ENCODE data around the gene PIGU.
A peak's percentile ranks its signal among the peaks of the same experiment; 100 is the strongest.

Gene PIGU

DNA sequence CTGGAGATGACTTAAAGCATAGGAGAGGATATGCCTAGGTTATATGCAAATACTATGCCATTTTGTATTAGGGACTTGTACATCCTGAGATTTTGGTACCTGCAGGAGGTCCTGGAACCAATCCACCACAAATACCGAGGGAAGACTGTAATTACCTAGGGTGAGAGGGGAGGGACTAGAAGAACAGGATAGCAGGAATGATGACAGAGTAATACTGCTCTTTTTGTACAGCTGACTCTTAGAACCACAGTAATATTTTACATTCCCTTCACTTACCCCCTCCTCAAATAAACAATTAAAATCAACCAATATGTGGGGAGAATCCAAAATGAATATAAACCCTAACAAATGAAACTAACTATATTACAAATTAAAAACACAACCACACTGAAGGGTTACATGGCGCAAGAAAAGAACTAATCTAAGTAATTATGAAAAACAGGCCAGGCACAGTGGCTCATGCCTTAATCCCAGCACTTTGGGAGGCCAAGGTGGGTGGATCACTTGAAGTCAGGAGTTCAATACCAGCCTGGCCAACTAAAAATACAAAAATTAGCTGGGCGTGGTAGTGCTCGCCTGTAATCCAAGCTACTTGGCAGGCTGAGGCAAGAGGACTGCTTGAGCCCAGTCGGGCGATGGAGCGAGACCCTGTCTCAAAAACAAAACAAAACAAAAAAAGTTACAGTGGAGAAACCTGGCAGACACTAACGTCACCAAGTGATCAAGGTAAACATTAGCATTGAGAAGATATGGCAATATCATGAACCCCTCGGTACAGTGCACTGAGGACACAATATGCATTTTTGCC, 81.3 kb downstream of the PIGU start:
- DNase-seq, result no peak

DNA sequence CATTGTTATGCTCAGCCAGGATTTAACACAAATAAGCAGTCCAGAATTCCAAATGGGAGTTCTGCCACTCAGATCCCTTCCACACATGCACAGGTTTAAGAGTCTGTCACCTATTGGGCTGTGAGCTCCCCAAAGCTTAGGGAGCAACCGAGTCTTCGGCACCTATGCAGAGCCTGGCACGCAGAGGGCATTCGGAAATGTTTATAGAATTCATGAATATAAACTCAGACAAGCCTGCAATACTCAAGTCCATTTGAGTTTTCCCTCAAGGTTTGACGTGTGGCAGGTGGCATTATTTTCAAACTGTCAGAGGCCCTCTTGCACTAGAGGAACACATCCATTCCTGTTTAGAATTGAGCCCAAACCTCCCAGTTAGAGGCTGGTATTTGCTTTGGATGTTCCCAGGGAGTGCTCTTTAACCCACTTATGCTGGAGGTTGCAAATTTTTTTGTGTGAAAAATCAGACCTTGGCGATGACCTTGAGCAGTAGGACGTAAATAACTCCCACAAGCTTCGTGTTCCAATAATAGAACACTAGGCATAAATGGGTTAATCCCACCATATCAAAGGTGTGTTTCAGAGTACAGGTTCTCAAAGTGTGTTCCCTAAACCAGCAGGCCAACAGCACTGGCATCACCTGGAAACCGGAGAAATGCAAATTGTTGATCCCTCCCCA, 90.3 kb downstream of the PIGU start:
- in situ Hi-C loops (cut with HindIII; ENCODE audit: low pct_ligation_motif_present, low pct_unique_long_range_greater_than_20kb, low sequenced_read_pairs), result no loop called here
- no peak for DNase-seq

More for the DNA sequence above, 81.3 kb downstream of the PIGU start:
- in situ Hi-C loops (cut with HindIII; ENCODE audit: low pct_ligation_motif_present, low pct_unique_long_range_greater_than_20kb, low sequenced_read_pairs), result no loop called here

DNA sequence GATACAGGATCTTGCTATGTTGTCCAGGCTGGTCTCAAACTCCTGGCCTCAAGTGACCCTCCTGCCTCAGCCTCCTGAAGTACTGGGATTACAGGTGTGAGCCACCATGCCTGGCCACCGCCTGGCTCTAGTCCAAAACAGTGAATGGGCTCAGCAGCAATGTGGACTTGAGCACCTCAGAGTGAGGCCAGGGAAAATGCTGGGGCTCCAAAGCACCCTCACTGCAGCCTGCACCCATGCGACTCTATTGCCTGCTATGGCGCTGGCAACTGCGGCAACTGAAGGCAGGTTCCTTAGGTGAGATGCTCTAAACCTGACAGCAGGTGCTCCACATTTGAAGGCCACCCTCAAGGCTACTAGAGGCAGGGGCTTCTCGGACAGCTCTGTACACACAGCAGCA, 91.9 kb downstream of the PIGU start:
- no peak for DNase-seq
- in situ Hi-C loops (cut with HindIII; ENCODE audit: low pct_ligation_motif_present, low pct_unique_long_range_greater_than_20kb, low sequenced_read_pairs), result no loop called here

DNA sequence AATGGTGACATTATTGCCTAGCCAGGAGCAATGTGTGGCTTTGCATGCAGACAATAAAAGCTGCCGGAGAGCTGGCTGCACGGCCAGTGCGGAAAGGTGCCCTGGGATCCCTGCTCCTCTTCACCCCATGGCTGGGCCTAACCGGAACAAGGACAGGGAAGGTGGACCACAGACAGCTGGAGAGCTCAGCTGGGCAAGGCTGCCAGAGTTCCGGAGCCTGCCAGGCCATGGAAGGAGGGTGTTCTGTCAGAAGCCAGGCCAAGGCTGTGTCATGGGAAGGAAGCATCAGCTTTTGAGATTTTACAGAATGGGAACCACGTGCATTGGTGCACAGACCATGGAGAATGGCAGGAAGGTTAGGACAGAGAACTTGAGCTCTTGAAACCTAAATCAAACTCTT, 93.3 kb downstream of the PIGU start:
- in situ Hi-C loops (cut with HindIII; ENCODE audit: low pct_ligation_motif_present, low pct_unique_long_range_greater_than_20kb, low sequenced_read_pairs), result no loop called here
- no peak for DNase-seq

DNA sequence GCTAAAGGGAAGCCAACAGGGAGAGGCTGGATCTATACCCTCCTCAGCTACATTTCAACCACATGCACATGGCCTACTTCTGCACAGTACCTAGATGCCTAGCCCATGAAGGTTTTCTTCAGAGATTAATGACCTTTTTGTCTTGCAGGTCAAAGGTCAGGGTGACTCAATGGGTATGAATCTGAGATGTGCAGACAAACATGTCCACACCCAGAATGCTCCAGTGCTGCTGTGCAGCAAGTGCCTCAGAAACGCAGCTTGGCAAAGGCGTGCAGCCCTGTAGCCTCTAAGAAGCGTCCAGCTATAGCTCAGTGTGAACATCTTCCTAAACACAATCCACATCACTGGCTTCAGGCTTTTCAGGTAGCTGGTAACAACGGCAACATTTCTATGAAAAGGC, 94.0 kb downstream of the PIGU start:
- DNase-seq, result no peak
- in situ Hi-C loops (cut with HindIII; ENCODE audit: low pct_ligation_motif_present, low pct_unique_long_range_greater_than_20kb, low sequenced_read_pairs), result no loop called here

DNA sequence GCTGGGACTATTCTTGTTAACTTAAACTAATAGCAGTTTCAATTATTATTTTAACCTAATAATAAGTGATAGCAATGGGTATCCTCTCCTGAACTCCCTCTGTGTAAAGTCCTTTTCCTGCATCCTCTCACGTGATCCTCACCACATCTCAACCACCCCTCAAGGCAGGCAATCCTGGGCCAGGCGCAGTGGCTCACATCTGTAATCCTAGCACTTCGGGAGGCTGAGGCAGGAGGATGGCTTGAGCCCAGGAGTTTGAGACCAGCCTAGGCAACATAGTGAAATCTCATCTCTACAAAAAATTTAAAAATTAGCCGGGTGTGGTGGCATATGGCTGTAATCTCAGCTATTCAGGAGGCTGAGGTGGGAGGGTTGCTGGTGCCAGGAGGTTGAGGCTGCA, 94.7 kb downstream of the PIGU start:
- DNase-seq, result no peak
- in situ Hi-C loops (cut with HindIII; ENCODE audit: low pct_ligation_motif_present, low pct_unique_long_range_greater_than_20kb, low sequenced_read_pairs), result no loop called here

DNA sequence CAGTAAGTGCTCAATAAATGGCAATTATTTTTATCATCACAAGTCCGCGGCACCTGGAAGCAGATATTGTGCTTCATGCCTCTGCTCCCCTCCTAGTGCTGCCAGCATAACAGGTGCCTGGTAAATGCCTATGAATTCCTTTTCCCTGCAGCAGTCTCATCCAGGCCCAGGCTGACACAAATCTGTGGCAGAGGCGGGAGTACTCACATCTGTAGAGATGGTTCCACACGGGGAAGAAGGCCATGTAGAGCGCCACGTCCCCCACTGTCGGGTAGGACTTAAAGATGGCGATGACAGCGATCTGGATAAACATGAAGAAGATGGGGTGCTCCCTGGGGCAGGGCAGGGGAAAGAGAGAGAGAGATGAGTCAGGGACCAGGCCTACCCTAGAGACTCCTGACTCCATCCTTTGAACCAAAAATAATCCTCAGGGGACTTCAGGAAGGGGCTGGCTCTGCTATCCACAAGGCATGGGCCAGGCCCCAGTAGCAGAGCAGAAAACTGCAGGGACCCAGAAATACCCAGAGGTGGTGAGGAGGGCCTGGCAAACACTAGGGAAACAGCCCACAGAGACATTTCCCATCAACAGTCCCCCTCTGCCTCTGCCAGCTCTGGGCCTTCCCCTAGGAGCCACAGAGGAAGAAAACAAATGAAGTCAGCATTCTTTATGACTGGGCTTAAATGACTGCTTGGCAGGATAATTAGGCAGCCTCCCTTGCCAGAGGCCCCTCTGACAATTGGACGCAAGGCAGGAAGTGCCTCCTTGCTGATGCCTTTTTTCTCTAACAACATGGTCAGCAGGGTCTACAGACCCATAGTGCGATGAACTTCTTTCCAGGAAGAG, 95.3 kb downstream of the PIGU start:
- DNase-seq, result no peak
- in situ Hi-C loops (cut with HindIII; ENCODE audit: low pct_ligation_motif_present, low pct_unique_long_range_greater_than_20kb, low sequenced_read_pairs), result no loop called here

DNA sequence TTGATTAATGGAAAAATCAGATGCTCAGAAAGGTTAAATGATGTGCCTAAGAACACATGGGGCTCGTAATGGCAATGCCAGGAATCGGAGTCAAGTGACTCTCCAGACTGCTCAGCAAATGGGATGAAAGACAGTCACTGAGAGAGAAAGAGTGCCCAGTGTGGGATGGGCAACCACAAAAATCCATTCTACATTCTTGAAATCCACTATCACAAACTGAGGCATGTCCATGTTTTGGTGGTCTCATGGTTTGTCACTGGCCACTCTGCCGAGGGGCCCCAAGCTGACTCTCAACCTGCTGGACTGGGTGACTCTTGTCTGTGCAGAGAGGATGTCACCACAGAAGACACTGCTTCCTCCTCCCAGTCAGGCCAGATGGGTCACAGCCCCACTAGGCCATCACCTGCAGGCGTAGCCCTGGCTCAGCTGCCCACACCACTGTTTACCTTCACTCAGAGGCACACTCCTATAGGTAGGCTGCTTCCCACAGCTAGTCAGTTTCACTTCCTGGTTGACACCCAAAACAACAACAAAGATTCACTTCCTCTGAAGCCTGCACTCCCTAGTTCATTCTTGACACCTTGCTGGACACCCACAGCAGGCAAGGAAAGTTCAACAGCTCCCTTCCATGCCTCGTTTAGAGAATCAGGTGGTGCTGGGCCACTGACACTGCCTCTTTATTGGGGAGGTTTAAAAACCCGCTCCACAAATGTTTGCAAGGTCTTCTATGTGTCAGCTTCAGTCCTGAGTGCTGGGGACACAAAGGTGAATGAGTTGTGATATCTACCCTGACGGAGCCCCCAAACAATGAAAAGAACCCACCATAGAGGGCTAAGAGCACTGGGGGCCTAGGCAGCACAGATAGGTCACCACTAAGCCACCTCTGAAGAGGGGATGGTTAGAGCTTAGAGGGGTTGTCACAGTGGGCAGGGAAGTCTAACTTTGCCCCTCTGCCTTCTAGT, 96.6 kb downstream of the PIGU start:
- in situ Hi-C loops (cut with HindIII; ENCODE audit: low pct_ligation_motif_present, low pct_unique_long_range_greater_than_20kb, low sequenced_read_pairs), result no loop called here
- DNase-seq, result no peak

DNA sequence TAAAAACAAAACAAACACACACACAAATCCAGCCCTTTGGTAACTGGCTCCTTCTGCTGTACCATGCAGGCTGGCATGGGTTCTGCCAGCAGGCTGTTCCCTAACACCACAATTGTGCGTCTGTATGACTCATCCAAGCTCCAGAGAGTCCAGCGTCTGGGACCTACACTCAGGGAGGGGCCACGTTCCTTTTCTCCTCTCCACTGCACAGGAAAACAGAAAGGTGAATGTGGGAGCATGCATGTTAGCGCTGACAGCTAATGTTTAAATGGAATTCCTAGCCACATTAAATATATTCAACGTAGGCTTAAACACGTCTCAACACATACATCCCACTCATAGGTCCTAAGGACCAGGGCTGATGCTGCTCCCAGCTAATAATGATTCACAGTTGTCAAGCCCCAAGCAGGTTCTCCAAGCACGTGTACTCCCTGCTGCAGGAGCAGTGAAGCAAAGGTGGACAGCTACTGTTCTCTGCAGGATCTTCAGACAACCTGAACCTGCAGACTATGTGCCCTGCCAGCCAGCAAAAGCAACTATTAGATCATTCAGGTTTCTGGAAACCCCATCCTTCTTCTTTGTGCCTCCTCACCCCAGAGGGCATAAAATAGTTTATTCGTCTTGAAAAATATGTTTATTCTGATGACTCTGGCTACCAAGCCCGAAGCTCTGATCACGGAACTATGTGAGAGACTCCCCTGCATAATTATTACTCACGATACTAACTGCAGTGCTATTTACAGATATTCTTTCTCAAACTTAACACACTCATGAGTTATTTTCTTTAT, 97.5 kb downstream of the PIGU start:
- in situ Hi-C loops (cut with HindIII; ENCODE audit: low pct_ligation_motif_present, low pct_unique_long_range_greater_than_20kb, low sequenced_read_pairs), result no loop called here
- peak; percentile 78 for DNase-seq

DNA sequence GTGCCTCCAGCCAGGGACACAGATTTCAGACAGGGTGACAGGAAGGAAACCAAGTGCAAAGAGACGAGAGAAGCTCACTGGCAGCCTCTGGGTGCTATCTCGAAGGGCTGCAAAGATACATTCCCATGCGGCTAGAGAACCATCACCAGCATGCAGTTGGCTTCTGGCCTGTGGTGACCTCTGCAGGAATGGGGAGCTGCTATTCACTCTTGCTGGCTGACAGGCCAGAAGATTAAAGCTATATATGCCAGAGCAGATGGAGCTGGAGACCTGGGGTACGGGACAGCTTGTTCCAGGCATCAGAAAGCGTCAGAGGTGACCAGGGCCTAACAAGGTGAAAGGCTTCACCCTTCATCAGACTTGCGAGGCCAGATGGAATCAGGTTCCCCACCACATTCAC, 98.4 kb downstream of the PIGU start:
- in situ Hi-C loops (cut with HindIII; ENCODE audit: low pct_ligation_motif_present, low pct_unique_long_range_greater_than_20kb, low sequenced_read_pairs), result no loop called here
- no peak for DNase-seq

DNA sequence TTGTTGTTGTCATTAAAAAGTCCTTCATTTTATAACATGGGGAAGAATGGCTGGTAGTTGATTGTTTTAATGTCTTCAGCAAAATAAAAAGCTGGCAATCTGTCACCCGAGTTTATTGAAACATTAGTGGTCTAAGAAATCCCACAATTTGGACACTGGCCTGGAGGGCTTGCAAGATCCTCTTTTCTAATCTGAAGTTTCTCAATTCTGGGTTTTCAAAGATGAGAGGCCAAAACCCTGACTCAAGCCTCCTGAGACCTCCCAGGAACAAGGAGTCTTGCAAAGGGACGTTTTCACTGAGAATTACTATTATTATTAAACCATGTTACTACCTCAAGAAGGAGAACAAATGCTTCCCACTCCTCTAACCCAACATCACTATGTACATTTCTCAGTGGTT, 98.9 kb downstream of the PIGU start:
- no peak for DNase-seq

DNA sequence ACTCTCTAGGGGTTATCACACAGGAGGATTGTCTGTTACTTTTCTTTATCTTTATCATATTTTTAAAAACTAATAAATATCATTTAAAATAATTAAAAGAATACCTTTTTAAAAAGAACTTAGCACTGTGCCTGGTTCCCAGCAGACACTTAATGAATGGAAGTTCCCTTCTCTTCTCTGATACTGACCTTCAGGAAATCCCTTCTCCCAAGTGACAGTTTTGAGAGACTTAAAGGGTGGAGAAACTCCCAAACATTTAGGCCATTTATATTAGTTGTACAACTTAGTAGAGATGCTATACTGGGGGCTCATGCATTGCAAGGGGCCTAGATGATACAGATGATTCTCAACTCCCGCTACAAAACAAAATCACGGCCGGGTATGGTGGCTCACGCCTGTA, 99.8 kb downstream of the PIGU start:
- no peak for DNase-seq
- in situ Hi-C loops (cut with HindIII; ENCODE audit: low pct_ligation_motif_present, low pct_unique_long_range_greater_than_20kb, low sequenced_read_pairs), result no loop called here

More for the DNA sequence above, 98.9 kb downstream of the PIGU start:
- in situ Hi-C loops (cut with HindIII; ENCODE audit: low pct_ligation_motif_present, low pct_unique_long_range_greater_than_20kb, low sequenced_read_pairs), result no loop called here

DNA sequence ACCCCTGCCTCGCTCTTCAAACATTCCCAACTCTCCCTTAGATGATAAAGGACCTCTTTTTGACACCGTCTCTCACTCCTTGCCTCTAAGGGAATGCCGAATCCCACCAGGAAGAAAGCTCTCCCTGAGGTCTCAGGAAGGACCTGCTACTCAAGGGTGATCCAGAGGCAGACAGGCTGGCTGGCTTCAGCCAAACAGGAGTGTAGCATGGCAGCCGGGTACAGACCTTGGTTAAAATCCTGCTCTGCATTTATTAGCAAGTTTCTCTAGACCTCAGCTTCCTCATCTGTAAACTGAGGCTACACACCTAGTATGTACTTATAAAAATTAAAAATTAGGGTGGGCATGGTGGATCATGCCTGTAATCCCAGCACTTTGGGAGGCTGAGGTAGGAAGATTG, 101.1 kb downstream of the PIGU start:
- DNase-seq, result no peak
- in situ Hi-C loops (cut with HindIII; ENCODE audit: low pct_ligation_motif_present, low pct_unique_long_range_greater_than_20kb, low sequenced_read_pairs), result no loop called here

DNA sequence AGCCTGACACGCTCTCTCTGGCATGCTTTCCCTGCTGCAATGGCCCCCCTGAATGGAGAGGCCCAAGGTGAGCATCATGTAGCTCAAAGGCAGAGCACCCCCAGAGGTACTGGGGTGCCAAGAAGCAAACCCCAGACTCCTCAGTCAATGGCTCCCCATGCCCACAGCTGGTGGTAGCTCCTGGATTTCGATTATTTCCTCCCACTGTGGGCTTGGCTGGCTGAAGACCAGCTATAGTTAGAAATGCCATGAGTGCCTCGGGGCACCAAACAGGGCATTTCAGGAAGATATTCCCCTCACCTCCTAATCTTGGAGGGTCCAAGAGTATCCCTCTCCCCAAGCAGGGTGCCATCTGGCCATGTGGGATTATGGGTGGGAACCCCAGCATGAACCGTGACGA, 101.6 kb downstream of the PIGU start:
- in situ Hi-C loops (cut with HindIII; ENCODE audit: low pct_ligation_motif_present, low pct_unique_long_range_greater_than_20kb, low sequenced_read_pairs), result no loop called here
- no peak for DNase-seq

DNA sequence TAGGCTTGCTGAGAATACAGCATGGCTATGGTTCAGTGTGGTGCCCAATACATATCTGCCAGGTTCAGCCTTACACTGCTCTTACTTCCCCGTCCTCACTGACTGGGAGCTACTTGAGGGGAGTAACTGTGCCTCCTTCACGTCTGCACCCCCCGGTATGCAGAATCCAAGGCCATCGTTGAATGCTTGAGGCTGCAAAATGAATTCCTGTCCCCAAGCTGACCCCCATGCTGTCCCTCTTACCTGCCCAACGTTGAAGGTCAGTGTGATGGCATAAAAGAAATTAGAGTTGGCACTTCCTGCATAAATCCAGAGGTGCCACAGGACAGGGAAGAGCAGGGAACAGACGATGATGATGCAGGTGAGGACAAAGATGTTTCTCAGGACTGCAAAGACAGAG, 102.0 kb downstream of the PIGU start:
- DNase-seq, result no peak
- in situ Hi-C loops (cut with HindIII; ENCODE audit: low pct_ligation_motif_present, low pct_unique_long_range_greater_than_20kb, low sequenced_read_pairs), result no loop called here

DNA sequence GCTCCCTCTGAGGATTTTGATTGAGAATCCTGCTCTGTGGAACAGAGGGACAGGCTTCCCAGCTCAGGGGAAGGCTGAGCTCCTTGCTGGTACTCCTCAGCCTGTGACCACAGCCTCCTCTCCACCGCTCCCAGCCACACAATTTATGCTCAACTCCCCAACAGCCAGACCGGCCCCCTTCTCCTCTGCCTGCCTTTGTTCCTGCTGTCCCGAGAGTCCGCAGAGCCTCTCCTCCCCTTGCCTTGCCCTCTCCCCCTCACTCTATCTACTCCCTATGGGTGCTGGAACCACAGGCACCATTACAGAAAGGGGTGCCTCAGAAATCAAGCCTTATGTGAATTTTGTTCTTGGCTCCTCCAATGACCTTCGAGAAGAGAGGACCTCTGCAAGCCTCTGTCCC, 102.5 kb downstream of the PIGU start:
- in situ Hi-C loops (cut with HindIII; ENCODE audit: low pct_ligation_motif_present, low pct_unique_long_range_greater_than_20kb, low sequenced_read_pairs), result no loop called here
- no peak for DNase-seq

DNA sequence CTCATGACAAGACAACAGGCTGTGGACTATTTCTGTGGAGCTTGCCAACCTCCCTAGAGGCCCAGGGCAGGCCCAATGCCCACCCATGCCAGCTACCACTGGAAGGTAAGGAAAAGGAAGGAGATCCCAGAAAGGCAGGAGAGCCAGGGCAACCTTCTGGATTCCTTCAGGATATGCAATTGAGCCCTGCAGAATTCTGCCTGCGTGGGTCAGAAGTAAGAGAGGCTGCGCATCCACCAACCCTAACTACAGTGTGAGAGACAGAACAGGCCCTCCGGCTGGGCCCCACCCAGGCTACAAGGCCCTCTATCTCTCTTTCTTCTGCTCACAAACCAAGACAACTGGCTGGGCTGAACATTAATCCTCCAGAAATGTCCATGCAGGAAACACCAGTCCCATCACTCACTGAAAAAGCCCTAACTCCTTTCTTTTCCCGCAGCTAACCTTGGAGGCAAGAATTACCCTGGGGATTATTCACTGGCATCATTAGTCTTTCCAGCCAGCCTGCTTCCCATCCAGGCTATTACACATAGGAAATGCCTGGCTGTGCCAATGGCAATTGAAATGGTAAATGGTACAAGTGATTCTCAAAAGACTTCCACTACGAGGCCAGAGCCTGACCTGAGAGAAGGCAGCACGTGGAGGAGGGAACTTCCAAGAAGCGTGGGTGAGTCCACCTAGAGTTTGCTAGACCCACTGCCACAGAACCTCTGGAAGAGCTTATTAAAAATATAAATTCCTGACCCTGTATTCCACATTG, 103.2 kb downstream of the PIGU start:
- DNase-seq, result no peak
- in situ Hi-C loops (cut with HindIII; ENCODE audit: low pct_ligation_motif_present, low pct_unique_long_range_greater_than_20kb, low sequenced_read_pairs), result no loop called here

Measured in ACHN (cell line).